ENCODE results near the gene RUSC2.

DNA sequence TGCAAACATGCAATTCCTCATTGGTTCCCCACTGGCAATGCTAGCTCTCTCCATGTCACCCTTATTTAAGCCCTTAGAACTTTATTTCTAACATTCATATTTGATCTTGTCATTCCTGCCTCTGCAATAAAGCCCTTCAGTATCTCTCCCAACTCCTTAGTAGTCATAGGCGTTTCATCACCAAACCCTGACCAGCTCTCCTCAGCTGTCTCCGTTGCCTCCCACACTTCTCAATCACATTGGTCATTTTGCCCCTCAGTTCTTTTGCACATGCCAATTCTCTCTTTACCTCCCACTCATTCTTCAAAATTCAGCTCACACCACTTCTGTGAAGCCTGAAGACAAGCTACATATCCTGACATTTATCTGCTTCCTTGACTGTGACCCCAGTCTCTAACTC lies 2.8 kb upstream of the RUSC2 start:
- no peak for TF ChIP-seq POLR2AphosphoS5 (IDR thresholded peaks at IDR 0.05; ENCODE audit: low read depth, low read length)
- TF ChIP-seq, protein P1, sequence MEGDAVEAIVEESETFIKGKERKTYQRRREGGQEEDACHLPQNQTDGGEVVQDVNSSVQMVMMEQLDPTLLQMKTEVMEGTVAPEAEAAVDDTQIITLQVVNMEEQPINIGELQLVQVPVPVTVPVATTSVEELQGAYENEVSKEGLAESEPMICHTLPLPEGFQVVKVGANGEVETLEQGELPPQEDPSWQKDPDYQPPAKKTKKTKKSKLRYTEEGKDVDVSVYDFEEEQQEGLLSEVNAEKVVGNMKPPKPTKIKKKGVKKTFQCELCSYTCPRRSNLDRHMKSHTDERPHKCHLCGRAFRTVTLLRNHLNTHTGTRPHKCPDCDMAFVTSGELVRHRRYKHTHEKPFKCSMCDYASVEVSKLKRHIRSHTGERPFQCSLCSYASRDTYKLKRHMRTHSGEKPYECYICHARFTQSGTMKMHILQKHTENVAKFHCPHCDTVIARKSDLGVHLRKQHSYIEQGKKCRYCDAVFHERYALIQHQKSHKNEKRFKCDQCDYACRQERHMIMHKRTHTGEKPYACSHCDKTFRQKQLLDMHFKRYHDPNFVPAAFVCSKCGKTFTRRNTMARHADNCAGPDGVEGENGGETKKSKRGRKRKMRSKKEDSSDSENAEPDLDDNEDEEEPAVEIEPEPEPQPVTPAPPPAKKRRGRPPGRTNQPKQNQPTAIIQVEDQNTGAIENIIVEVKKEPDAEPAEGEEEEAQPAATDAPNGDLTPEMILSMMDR (IDR thresholded peaks at IDR 0.05), result no peak
- TF ChIP-seq, protein P2, sequence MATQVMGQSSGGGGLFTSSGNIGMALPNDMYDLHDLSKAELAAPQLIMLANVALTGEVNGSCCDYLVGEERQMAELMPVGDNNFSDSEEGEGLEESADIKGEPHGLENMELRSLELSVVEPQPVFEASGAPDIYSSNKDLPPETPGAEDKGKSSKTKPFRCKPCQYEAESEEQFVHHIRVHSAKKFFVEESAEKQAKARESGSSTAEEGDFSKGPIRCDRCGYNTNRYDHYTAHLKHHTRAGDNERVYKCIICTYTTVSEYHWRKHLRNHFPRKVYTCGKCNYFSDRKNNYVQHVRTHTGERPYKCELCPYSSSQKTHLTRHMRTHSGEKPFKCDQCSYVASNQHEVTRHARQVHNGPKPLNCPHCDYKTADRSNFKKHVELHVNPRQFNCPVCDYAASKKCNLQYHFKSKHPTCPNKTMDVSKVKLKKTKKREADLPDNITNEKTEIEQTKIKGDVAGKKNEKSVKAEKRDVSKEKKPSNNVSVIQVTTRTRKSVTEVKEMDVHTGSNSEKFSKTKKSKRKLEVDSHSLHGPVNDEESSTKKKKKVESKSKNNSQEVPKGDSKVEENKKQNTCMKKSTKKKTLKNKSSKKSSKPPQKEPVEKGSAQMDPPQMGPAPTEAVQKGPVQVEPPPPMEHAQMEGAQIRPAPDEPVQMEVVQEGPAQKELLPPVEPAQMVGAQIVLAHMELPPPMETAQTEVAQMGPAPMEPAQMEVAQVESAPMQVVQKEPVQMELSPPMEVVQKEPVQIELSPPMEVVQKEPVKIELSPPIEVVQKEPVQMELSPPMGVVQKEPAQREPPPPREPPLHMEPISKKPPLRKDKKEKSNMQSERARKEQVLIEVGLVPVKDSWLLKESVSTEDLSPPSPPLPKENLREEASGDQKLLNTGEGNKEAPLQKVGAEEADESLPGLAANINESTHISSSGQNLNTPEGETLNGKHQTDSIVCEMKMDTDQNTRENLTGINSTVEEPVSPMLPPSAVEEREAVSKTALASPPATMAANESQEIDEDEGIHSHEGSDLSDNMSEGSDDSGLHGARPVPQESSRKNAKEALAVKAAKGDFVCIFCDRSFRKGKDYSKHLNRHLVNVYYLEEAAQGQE (IDR thresholded peaks at IDR 0.05; ENCODE audit: insufficient read depth in 1 of 2, low read depth in 2 of 2, low read length in 1 of 2), result no peak
- no peak for TF ChIP-seq SIN3A (IDR thresholded peaks at IDR 0.05; ENCODE audit: borderline replicate concordance, insufficient read depth, low read depth, low read length)

All from Panc1 (cell line).